HG03135 (cell line): Measurements from ENCODE around the gene ALDH1A1.
"Not testable (repeated sequence)": the region's sequence is repeated elsewhere in the genome, so short reads cannot be mapped to it uniquely, and the experiment has no call there.

ENCODE experiments used
- ATAC-seq: cut with Tn5 transposase; IDR thresholded peaks from one replicate; pipeline ENCODE4 v1.9.1; 2021; ENCODE audit warnings: mild to moderate bottlenecking, moderate library complexity; ENCODE audit not compliant: unreplicated experiment

Gene ALDH1A1

DNA sequence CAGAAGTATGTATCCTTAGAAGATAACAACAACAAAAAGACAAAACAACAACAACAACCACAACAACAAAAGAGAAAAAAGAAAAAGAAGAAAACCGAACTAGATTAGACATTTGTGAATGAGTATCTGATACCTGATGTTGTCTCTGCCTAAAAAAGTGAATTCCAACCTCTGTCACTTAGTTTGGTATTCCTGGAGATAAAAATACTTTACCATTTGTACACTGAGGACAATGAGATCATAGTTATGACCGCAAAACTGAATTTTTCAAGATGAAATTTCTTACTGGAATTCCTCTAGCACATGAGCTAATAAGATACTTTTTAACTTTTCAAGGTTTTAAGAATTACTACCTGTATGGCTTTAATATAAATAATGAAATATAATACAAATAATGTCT, 54.5 kb downstream of the ALDH1A1 start:
- no peak for ATAC-seq

- ATAC-seq: no peak
Measured at GRCh38 chr9:72897069-72897649, 55.7 kb downstream of the ALDH1A1 start.

DNA sequence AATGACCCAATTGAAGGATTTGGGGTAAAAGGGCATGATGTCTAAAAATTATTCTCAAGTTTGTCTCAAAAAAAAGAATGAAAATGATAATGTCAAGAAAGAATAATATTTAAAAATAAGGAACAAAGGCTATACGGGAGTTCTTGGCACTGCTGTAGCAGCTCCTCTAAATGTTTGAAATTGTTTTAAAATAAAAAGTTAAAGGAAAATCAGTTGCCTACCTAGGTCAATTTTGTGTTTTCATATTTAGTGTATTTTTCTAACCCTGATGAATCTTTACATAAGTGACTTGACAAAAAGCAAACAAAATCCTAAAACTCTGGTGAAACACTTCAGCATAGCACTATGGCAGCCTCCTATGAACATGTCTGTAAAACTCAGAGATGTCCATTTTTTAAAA, 56.4 kb downstream of the ALDH1A1 start:
- no peak for ATAC-seq

DNA sequence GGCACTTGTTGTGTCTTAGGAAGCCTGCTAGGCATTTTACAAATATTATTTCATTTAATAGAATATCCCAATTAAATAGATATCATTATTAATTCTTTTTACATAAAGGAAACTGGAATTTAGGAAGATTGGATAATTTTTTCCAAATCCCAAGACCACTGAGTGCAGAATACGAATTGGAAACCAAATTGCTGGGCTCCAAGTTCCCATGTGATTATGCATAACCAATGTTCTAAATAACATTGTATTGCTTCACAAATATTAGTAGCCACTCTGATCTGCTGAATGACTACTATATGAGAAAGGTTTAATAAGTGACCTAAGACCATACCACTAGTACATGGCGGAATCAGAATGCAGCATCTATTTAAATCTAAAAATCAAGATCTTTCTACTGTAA, 57.7 kb downstream of the ALDH1A1 start:
- ATAC-seq: no peak

DNA sequence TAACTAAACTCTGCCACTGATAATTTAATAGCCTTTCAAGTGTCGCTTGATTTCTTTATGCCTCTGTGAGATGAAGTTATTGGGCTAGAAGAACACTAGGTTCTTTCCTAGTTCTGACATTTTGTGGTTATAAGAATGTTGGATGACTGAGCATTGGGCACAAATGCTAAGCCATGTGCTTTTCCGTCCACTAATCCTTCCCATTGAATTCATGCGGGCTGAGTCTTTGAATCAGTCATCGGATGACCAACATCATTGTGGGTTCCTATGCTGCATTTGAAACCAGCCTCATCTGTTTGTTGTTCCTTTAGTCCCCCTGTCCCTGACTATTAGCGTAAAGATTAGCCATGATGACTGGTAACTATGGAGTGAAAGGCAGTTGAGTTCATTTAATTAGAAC, 58.5 kb downstream of the ALDH1A1 start:
- ATAC-seq: no peak

DNA sequence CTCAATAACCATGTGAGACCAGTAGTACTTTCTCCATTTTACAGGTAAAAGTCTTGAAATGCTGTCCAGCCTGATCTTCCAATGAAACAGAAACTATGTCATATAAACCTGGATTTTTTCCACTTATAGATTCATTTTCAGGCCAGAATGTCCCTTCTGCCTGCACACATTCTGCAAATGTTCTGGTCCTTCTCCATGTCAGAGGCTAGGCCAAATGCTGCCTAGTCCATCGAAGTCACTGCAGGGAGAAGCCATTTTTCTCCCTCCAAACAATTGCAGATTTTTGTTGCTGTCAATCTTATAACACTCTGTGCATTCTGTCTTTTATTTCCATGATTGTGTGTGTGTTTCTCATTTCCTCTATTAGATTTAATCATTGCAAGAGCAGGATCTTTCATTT, 59.4 kb downstream of the ALDH1A1 start:
- ATAC-seq: no peak

DNA sequence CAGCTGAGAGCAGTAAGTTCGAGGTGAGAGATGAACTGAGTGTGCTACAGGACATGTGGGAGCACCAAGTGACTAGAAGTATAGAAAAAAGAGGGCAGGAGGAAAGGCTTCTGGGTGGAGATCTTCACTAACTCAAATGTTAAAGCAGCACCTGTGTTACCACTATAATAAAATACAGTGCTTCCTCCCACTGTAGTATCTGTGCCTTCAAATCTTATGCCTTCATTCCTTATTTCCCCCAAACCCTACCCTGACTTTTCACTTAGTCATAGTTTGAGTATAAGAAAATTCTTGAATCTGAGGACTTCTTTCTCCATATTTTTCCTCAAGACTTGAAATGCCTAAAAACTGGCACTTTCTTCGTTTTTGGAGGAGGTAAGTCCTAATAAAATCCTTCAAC, 61.8 kb downstream of the ALDH1A1 start:
- no peak for ATAC-seq

- no peak for ATAC-seq
Measured at GRCh38 chr9:72888943-72889342, 63.9 kb downstream of the ALDH1A1 start.

- no peak for ATAC-seq
Measured at GRCh38 chr9:72888067-72888466, 64.8 kb downstream of the ALDH1A1 start.

DNA sequence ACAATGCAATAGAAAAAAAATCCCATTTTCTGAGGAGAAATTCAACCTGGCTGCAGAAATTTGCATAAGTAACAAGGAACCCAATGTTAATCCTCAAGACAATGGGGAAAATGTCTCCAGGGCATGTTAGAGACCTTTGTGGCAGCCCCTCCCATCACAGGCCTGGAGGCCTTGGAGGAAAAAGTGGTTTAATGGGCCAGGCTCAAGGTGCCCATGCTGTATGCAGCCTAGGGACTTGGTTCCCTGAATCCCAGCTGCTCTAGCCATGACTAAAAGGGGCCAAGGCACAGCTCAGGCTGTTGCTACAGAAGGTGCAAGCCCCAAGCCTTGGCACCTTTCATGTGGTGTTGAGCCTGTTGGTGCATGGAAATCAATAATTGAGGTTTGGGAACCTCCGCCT, 66.5 kb downstream of the ALDH1A1 start:
- ATAC-seq: no peak

- no peak for ATAC-seq
Measured at GRCh38 chr9:72884508-72884907, 68.3 kb downstream of the ALDH1A1 start.

GRCh38 chr9:72883875-72884274, 69.0 kb downstream of the ALDH1A1 start:
- no peak for ATAC-seq

DNA sequence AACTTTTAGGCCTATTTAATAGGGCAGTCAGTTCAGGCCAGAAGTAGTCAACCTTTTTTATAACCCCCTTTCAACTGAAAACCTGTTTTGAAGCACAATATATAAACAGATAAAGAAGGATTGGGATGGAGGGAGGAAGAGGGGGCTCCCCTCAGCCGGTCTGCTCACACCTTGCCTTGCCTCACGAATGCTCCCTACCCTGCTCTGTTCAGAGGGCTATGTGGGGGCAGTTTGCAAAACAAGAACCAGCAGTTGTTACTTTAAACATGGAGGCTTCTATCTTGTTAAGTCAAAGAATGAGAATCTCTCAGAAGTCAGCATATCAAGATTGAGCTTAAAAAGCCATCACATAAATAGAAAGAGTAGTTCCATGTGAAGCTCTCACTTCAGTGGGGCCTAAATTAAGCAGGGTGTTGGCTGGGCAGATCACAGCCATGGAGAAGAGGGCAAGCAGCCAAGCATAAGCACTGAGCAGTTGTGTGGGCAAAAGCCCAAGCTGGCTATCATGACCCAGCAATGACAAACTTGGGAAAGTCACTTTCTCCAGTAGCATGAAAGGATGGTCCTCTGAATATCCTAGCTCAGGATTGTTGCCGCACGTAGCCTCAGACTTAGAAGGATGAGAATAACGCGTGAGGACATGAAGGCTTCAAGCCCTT, 70.6 kb downstream of the ALDH1A1 start:
- no peak for ATAC-seq

DNA sequence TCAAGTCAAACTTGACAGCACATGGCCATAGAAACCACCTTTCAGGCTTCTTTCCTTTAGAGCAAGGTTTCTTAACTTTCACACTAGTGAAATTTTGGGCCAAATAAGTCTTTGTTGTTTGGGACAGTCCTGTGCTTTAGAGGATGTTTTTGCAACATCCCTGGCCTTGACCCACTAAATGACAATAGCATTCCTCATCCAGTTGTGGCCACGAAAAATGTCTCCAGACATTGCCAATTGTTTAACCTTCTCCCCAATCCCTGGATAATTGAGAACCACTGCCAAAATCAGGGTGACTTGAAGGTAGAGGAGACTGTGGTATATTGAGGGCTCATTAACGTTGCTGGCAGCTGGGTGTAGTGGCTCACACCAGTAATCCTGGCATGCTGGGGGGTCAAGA, 72.0 kb downstream of the ALDH1A1 start:
- no peak for ATAC-seq

GRCh38 chr9:72875221-72875620, 77.6 kb downstream of the ALDH1A1 start:
- ATAC-seq: no peak

DNA sequence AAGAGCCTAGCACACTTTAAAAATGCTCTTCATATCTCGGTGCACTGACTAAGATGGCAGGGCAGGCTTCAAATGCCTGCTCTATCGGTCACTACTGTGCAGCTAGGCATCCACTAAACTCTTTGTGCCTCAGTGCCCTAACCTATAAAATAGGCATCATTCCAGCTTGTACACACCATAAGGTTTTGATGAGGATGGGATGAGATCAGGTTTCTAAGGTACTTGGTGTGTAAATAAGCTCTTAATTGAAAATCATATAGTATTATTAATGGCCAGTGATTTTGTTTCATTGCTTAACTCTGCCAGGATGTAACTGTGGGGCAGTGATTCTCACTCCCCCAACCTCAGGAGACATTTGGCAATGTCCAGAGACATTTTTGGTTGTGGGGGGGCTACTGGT, 78.5 kb downstream of the ALDH1A1 start:
- ATAC-seq: no peak

DNA sequence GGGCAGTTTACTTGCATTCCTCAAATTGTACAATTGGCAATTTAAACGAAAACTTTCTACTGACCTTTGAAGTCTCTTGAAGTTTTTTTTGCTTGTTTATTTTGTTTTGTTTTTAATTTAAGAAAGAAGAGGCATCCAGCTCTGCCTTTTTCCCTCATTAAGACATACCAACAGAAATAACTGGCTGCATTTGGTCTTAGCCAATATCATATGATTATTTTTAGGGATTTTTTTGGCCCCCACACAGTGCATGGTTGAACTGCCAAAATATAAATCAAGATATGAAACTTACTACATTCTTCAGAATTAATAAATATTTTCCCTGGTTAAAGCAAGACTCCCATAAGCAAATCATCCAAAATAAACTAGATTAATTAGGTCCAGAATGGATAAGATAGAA, 79.4 kb downstream of the ALDH1A1 start:
- ATAC-seq: no peak

DNA sequence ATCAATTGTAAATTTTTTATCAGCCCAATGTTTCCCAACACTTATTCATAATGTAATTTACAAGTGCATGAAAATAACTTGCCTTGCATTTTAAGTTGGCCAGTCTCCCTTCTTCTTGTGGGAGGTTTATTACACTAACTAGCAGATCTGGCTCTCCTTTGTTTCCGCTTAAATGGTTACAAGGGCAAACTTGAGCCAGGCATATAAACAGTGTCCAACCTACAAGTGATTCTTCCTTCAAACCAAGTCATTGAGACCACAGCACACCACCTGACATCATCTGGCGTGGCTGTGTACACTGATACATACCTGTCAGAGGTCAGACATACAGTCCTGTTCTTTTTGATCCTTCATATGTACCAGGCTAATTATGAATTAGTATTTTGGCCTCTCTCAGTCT, 80.1 kb downstream of the ALDH1A1 start:
- ATAC-seq: no peak

- ATAC-seq: no peak
Measured at GRCh38 chr9:72871685-72872084, 81.2 kb downstream of the ALDH1A1 start.

DNA sequence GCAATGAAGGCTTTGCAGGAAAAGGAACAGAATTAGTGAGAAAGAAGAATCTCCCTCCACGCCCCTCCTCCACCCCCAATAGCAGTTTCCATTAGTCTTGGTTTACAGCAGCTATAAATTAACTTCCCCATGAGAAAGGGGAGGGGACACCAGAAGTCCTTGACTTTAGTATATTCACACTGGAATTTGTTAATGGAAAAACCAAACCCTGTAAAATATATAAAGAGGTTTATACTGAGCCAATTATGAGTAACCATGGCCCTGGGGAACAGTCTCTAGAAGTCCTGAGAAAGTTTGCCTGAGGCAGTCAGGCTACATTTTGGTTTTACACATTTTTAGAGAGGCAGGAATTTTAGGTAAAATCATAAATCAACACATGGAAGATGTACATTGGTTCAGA, 88.5 kb downstream of the ALDH1A1 start:
- ATAC-seq: no peak

DNA sequence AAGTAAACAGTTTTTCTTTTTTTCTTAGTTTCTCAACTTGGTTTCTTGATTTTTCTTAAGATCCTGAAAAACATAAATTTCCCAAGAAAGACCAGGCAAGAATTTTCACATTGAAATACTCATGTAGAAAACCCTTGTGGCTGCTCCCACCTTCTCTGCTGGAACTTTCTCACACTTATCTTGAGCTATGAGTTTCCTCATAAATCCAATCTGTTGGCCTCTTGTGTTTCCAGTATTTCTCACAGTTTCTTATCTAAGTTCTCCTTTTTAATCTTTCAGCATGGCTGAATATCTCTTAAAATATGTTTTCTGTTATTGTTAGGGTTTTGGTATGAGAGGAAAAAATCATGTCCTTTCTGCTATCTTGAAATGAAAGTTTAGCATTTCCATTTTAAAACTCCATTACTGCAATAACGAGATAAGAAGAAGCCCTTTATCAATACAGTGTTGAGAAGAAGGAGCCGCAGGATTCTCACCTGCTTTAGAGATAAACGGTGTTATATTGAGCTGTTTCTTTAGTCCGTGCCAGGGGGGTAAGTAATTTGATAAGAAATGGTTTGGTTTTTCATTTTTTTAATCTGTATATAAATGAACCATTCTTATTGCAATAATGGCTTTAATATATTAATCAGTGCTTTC, 89.3 kb downstream of the ALDH1A1 start:
- ATAC-seq: no peak

DNA sequence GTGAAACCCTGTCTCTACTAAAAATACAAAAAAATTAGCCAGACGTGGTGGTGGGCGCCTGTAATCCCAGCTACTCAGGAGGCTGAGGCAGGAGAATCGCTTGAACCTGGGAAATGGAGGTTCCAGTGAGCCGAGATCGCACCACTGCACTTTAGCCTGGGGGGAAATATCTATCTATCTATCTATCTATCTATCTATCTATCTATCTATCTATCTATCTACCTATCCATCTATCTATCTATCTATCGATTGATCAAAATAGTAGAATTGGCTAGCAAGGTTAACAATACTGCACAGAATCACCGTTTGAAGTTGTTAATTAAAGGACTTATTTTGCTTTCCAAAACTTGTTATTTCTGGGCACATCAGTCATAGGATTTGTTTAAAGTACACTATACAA, 90.1 kb downstream of the ALDH1A1 start:
- not testable (repeated sequence) for ATAC-seq
